Small intestine (tissue), 7 donors: ENCODE data around the gene STK33. TPM values are rescaled to one million over a fixed set of nuclear protein-coding genes. Genes with fewer than 3 reads are reported as not detected.
A peak's percentile ranks its signal among the peaks of the same experiment; 100 is the strongest.

Experiments
- DNase-seq, 2 donors: peaks; one replicate each; pipeline versions ENCODE4 v3.0.0 to v3.0.0-alpha.2; 2013
- FAIRE-seq: peaks from 2 replicates; lab custom pipeline; 2012; peaks lifted over from hg19 to GRCh38; lab: Jason Lieb, UNC
- H3K27ac ChIP-seq, 3 donors: one replicate each; pipeline ENCODE4 v1.5.1; 2013; ENCODE audit warnings: low read length in 2 of 3, mild to moderate bottlenecking in 2 of 3, control low read depth in 1 of 3, inconsistent platforms in 1 of 3, low read depth in 1 of 3, moderate library complexity in 1 of 3
- H3K27me3 ChIP-seq, 3 donors: one replicate each; pipeline ENCODE4 v1.6.1; 2013; ENCODE audit warnings: low read length in 3 of 3, inconsistent platforms in 1 of 3; ENCODE audit not compliant: control insufficient read depth in 3 of 3, insufficient read depth in 3 of 3
- H3K36me3 ChIP-seq, 3 donors: one replicate each; pipeline ENCODE4 v1.6.1; 2013; ENCODE audit warnings: low read length in 3 of 3, inconsistent platforms in 1 of 3, low read depth in 1 of 3, mild to moderate bottlenecking in 1 of 3, moderate library complexity in 1 of 3; ENCODE audit not compliant: control insufficient read depth in 3 of 3, insufficient read depth in 2 of 3
- H3K4me1 ChIP-seq, 3 donors: one replicate each; pipeline ENCODE4 v1.6.1; 2013; ENCODE audit warnings: low read length in 2 of 3, inconsistent platforms in 1 of 3, low read depth in 1 of 3, mild to moderate bottlenecking in 1 of 3, moderate library complexity in 1 of 3; ENCODE audit not compliant: control insufficient read depth in 3 of 3, insufficient read depth in 2 of 3
- H3K4me3 ChIP-seq, 3 donors: one replicate each; pipeline ENCODE4 v1.5.1; 2013; ENCODE audit warnings: low read length in 3 of 3, control low read depth in 1 of 3, inconsistent platforms in 1 of 3, low read depth in 1 of 3, mild to moderate bottlenecking in 1 of 3, moderate library complexity in 1 of 3
- H3K9me3 ChIP-seq, 2 donors: one replicate each; pipeline ENCODE4 v1.6.1; 2013; ENCODE audit warnings: low read depth in 1 of 2, low read length in 1 of 2; ENCODE audit not compliant: control insufficient read depth in 2 of 2, insufficient read depth in 1 of 2
- WGBS, 3 donors: extraction: QIAGEN DNeasy Blood & Tissue Kit; methylation state at CpG; one replicate each; pipeline ENCODE4 v1.1.7; 2013; 5-methylcytosine and 5-hydroxymethylcytosine counted together
- polyA plus RNA-seq, 4 donors: library from polyadenylated mRNA; stranded (reverse) in 3 of 4; unstranded in 1 of 4; fragments of 200-250 nt in 3 of 4; fragments of 120-200 nt in 1 of 4; gene quantifications; one replicate each; pipeline versions ENCODE4 v1.2.1 to v1.2.3, GENCODE V29; 2013
- donor health status: healthy with polysubstance abuse.
- donor health status: control.
- donor health status: control.
- donor health status: Bipolar disorder and iron deficiency.
- donor health status: healthy.

STK33 gene
- polyA plus RNA-seq, 4 donors = 0.89 to 5.3 (median 2.5) TPM

DNA sequence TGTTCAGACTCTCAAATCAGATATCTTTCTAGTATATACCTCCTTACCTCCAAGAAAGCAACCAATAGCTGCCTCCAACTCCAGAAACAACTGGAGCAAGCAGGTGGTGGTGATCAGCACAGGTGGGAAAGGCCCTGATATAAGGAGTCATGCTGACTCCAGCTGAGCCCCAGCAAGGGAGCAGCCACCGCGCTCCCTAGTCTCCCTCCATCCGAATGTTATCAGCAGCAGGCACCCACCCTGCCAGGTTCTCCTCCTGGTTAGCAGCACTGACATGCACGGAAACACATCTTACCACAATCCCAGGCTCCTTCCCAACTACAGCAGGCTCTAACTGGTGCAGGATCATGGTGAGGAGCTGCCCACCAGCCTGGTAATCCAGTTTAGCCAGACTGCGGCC lies 18.5 kb upstream of the STK33 start:
- WGBS, 3 donors = 88 to 92% (median 91%) methylated on average over 5 of the region's 5 CpGs
- no peak for FAIRE-seq
- H3K4me1 ChIP-seq = no peaks in the 10 kb centered on the region

DNA sequence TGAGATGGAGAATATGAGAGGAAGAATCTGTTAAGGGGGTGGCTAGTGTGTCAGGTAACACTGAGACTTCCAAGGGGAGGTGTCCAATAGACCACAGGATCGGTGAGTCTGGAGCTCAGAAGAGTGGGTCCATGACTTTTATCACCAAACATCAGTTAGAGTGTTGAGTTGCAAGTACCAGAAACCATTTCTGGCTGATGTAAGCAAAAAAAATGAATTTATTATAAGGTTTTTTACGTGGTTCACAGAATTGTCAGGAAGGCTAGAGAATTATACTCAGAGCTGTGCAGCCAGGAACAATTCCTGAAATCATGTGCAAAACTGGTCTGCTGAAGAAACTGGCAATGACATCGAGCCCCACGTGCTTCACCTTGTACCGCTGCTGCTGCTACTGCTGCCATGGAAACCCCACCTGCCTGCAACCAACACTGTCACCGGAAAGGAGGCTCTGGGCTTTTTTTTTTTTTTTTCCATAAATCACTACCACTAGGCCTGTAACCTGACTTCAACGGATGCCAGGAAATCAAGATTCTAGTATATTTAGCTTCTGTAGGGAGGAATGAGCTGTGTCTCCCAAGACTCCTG lies 16.6 kb upstream of the STK33 start:
- WGBS, 3 donors = 56 to 80% (median 72%) methylated on average over 7 of the region's 7 CpGs
- Histone ChIP-seq H3K36me3 (peaks cover 0 to 3% (median 0%) of the 10 kb centered on the region in 3 donors), H3K27ac (no peak overlapping the region), H3K27me3 (no peaks in the 10 kb centered on the region), H3K4me3 (no peak overlapping the region), H3K4me1 (no peaks in the 10 kb centered on the region), H3K9me3 (no peaks in the 10 kb centered on the region)
- FAIRE-seq = no peak
- DNase-seq = peak in 1 of 2 donors; percentile 24

More for the DNA sequence above, 18.5 kb upstream of the STK33 start:
- Histone ChIP-seq H3K9me3 (no peaks in the 10 kb centered on the region), H3K4me3 (no peak overlapping the region), H3K36me3 (peaks cover 2 to 16% (median 6%) of the 10 kb centered on the region in 3 donors), H3K27me3 (no peaks in the 10 kb centered on the region), H3K27ac (no peak overlapping the region)
- DNase-seq = no peak

DNA sequence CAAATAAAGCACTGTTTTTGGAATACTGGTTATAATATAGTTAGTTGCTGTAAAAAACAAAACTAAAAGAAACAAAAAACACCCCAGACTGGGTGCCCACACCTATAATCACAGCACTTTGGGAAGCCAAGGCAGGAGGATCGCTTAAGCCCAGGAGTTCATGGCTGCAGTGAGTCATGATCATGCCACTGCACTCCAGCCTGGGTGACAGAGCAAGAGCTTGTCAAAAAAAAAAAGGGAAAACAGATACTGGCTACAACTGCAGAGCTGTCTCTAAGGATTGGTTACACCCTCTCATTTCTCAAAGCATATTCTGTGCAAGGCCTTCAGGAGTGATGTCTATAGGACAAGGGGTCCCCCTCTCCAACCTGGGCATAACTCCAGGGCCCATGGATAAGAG lies 14.6 kb upstream of the STK33 start:
- Histone ChIP-seq H3K4me3 (no peak overlapping the region), H3K27me3 (no peaks in the 10 kb centered on the region), H3K9me3 (no peaks in the 10 kb centered on the region), H3K27ac (no peak overlapping the region), H3K36me3 (peaks cover 0 to 3% (median 0%) of the 10 kb centered on the region in 3 donors), H3K4me1 (peaks cover 0 to 3% (median 0%) of the 10 kb centered on the region in 3 donors)
- DNase-seq (no peak), FAIRE-seq (no peak)
- 73 to 88% (median 81%) methylated on average over 1 of the region's 1 CpG for WGBS, 3 donors

DNA sequence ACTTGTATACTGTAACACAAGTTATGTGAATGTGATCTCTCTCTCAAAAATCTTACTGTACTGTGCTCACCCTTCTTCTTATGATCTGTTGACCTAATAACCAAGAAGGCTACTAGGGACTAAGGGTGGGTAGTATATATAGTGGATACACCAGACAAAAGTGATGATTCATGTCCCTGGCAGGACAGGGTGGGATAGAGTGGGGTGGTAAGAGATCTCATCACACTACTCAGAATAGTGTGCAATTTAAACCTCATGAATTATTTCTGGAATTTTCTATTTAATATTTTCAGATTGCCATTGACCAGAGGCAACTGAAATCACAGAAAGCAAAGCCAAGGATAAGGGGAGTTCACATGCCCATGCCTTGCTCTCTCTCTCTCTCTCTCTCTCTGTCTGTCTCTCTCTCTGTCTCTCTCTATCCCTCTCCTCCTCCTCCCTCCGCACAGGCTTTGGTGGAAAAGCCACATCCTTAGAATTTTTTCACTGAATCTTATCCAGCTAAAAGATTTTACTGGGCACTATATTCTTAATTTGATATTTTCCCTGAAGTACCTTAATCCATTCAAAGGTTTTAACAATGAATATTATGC lies 12.0 kb upstream of the STK33 start:
- H3K27ac ChIP-seq = no peak overlapping the region
- 91 to 94% (median 93%) methylated on average over 1 of the region's 1 CpG for WGBS, 3 donors
- no peak for FAIRE-seq

DNA sequence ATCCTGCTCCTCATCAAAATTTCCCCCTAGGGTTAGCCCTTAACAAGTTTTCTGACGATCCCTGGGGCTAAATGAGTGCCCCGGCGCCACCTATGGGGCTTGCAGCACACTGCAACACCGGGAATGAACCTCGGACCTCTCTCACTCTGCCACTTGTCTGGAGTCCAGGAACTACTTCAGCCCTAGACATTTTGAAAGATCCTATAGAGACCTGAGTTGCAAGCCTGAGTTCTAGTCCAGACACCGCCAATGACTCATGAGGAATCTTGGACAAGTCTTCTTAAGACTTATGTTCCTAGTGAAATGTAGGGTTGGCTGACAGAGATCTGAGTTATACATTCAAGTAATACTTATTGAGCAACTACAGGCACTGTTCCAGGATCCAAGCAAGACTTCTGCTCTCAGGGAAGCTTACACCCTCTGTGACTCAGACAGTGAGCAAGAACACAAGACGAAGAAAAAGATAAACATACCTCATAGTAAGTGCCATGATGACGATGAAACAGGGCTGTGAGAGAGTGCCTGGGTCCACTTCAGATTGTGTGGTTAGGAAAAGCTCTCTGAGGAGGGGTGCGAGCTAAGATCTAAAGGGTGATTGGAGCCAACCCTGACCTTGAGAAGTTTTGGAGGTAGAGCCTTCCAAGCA lies 10.2 kb upstream of the STK33 start:
- Histone ChIP-seq H3K36me3 (no peaks in the 10 kb centered on the region), H3K9me3 (no peaks in the 10 kb centered on the region), H3K27ac (peak overlapping the region in 2 of 3 donors; percentile 59 to 76), H3K27me3 (no peaks in the 10 kb centered on the region), H3K4me1 (peaks cover 0 to 3% (median 0%) of the 10 kb centered on the region in 3 donors), H3K4me3 (no peak overlapping the region)
- WGBS, 3 donors = 21 to 24% (median 23%) methylated on average over 9 of the region's 9 CpGs
- DNase-seq (peak; percentile 71 to 79), FAIRE-seq (no peak)

More for the DNA sequence above, 12.0 kb upstream of the STK33 start:
- H3K4me3 ChIP-seq = no peak overlapping the region
- peaks cover 0 to 3% (median 0%) of the 10 kb centered on the region in 3 donors for H3K4me1 ChIP-seq
- H3K9me3 ChIP-seq = no peaks in the 10 kb centered on the region
- no peaks in the 10 kb centered on the region for H3K27me3 ChIP-seq
- H3K36me3 ChIP-seq = no peaks in the 10 kb centered on the region
- no peak for DNase-seq

DNA sequence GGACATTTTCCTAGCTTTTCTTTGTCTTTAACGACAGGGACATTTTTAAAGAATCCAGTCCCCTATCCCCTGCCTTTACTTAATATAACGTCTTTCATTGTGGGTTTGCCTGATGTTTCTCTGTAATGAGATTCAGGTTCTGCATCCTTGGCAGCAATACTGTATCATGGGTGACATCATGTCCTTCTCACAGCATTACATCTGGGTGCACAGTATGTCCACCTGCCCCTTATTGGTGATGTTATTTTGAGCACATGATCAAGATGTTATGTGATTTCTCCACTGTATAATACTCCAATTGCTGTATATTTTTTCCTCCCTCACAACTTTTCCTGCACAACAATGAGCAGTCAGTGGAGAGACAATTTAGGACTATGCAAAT lies 9.7 kb upstream of the STK33 start:
- Histone ChIP-seq H3K9me3 (no peaks in the 10 kb centered on the region), H3K27ac (peak overlapping the region in 2 of 3 donors; percentile 5 to 59), H3K4me3 (no peak overlapping the region), H3K4me1 (peaks cover 0 to 3% (median 0%) of the 10 kb centered on the region in 3 donors), H3K36me3 (no peaks in the 10 kb centered on the region), H3K27me3 (no peaks in the 10 kb centered on the region)
- FAIRE-seq (no peak), DNase-seq (no peak)
- 80 to 86% (median 81%) methylated on average over 2 of the region's 2 CpGs for WGBS, 3 donors

DNA sequence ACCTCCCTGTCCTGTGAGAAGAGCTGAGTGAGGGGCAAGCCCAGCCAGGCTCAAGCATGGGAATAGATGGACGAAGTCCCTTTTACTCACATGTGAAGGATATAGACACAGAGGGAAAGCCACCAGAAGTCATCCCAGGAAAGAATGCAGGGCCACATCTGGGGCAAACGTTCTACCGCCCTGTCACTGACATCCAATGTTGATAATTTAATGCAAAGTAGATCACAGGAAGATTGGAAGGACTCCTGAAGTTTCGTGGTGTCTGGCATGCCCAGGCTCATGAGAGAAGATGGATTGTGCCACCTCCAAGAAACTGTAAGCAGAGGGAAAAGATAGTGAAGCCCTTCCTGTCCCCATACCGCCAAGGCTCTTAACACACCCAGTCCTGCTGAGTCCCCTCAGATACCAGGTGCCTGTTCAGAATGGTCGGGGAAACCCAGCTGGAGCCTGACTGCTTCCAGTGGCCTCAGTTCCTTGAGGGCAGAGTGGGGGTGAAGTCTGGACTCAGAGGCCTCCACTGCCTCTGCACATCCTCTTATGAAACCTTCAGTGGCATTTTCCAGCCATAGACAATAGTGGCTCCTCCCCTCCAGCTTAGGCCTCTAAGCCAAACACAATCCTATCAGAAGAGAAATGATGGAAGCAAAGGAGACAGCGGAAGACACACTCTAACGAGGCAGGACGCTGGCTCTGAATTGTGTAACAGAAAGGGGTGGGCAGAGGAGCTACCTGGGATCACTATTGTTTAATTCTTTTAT lies 7.5 kb upstream of the STK33 start:
- WGBS, 3 donors = 78 to 82% (median 80%) methylated on average over 9 of the region's 9 CpGs
- no peak overlapping the region for H3K27ac ChIP-seq
- H3K4me3 ChIP-seq = no peak overlapping the region
- H3K4me1 ChIP-seq = peaks cover 0 to 3% (median 0%) of the 10 kb centered on the region in 3 donors
- no peak for FAIRE-seq
- no peaks in the 10 kb centered on the region for H3K36me3 ChIP-seq
- DNase-seq = no peak
- no peaks in the 10 kb centered on the region for H3K27me3 ChIP-seq
- H3K9me3 ChIP-seq = no peaks in the 10 kb centered on the region

DNA sequence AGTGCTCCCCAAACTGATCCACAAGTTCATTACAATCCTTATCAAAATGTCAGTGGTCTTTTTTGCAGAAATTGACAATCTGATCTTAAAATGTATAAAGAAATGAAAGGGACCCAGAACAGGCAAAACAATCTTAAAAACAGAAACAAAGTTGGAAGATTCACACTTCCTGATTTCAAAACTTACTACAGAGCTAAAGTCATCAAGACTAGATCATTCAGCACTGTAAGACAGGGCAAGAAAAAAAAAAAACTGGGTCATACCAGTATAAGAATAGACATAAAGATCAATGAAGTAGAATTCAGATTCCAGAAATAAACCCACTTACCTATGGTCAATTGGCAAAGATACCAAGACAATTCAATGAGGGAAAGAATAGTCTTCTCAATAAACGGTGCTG lies 4.5 kb upstream of the STK33 start:
- DNase-seq = no peak
- no peak overlapping the region for H3K4me3 ChIP-seq
- FAIRE-seq = no peak
- peaks cover 0 to 5% (median 1%) of the 10 kb centered on the region in 3 donors for H3K4me1 ChIP-seq
- no peaks in the 10 kb centered on the region for H3K9me3 ChIP-seq
- no peaks in the 10 kb centered on the region for H3K36me3 ChIP-seq
- no peak overlapping the region for H3K27ac ChIP-seq
- no peaks in the 10 kb centered on the region for H3K27me3 ChIP-seq
- 86 to 92% (median 90%) methylated on average over 1 of the region's 1 CpG for WGBS, 3 donors
